Adrenal gland (tissue), 5 donors: ENCODE data around the gene CCDC185.

Experiments used
- CTCF ChIP-seq, 6 experiments: fragments of 450-650 bp in 4 of 6; fragments of 200-600 bp in 2 of 6; sonication (generic) in 1 of 6; IDR thresholded peaks; 1 replicate in 5 of 6; 2 replicates in 1 of 6; pipeline versions ENCODE4 v1.5.1 to v1.8.0; 2016 to 2021; ENCODE audit warnings: antibody characterized with exemption in 6 of 6, mild to moderate bottlenecking in 2 of 6, moderate library complexity in 1 of 6
- POLR2A ChIP-seq, 2 donors: fragments of 450-650 bp; IDR thresholded peaks; one replicate each; pipeline ENCODE4 v1.6.1; 2017; ENCODE audit warnings: antibody characterized with exemption in 2 of 2, mild to moderate bottlenecking in 2 of 2, moderate library complexity in 1 of 2
- donor health status: DM: no; HTN: no; CAD: no.

- TF ChIP-seq CTCF (IDR thresholded peaks at IDR 0.05) = no peak
- TF ChIP-seq POLR2A (IDR thresholded peaks at IDR 0.05) = no peak
Observed at GRCh38 chr1:223417444-223417843, 24.2 kb downstream of the CCDC185 start.
